Mucosa of descending colon (tissue), 3 donors: ENCODE results near the gene LRIG2. TPM values are rescaled to one million over a fixed set of nuclear protein-coding genes. Genes with fewer than 3 reads are reported as not detected.

Experiments used
- ATAC-seq: fragments of 200-7000 bp; cut with Tn5 transposase; one replicate; pipeline ENCODE4 v1.9.1; 2020; ENCODE audit warnings: mild to moderate bottlenecking, moderate library complexity
- DNase-seq, 3 donors: peaks; one replicate each; pipeline ENCODE4 v3.0.0-alpha.2; 2020
- H3K36me3 ChIP-seq: fragments of 200-600 bp; one replicate; pipeline ENCODE4 v1.8.0; 2021; ENCODE audit warnings: low read depth, mild to moderate bottlenecking
- H3K4me1 ChIP-seq: fragments of 200-600 bp; one replicate; pipeline ENCODE4 v1.8.0; 2021; ENCODE audit warnings: low read depth, mild to moderate bottlenecking
- H3K4me3 ChIP-seq: fragments of 200-600 bp; one replicate; pipeline ENCODE4 v1.8.0; 2021; ENCODE audit warnings: mild to moderate bottlenecking
- H3K9me3 ChIP-seq: fragments of 200-600 bp; one replicate; pipeline ENCODE4 v1.8.0; 2021; ENCODE audit warnings: mild to moderate bottlenecking
- CTCF ChIP-seq: fragments of 200-600 bp; IDR thresholded peaks from one replicate; pipeline ENCODE4 v1.8.0; 2022; ENCODE audit warnings: antibody characterized with exemption, mild to moderate bottlenecking
- intact Hi-C, 2 donors: fragments of 100-400 bp; cut with DNase I in 1 of 2; cut with micrococcal nuclease in 1 of 2; formaldehyde crosslinking; loops; one replicate each; pipeline versions ENCODE4 v1.11.0 to v1.11.1; 2022; cut with DNase I, micrococcal nuclease
- total RNA-seq, 3 donors: library from RNA; stranded (reverse); fragmentation: NEBNext Ultra II Directional in 2 of 3; extraction: Animal tissue kit (Norgen Biotek cat#: 25700) in 2 of 3; gene quantifications; one replicate each; pipeline versions ENCODE4 v1.2.1 to v1.2.4, GENCODE V29; 2021 to 2023
- donor health status: DM: no; HTN: no; CAD: no; lungs with moderate emphysema.
- donor health status: DM: no; HTN: no; CAD: no.
- donor health status: DM: no; HTN: yes; CAD: no.

The LRIG2 gene
- total RNA-seq, 3 donors from 2014 or later = 15.4 to 26.8 (median 16.4) TPM

GRCh38 chr1:113103048-113103447, 30.1 kb downstream of the LRIG2 start:
- TF ChIP-seq CTCF = no peak
- Histone ChIP-seq H3K4me1 (no peaks in the 10 kb centered on the region), H3K9me3 (no peaks in the 10 kb centered on the region), H3K4me3 (no peak overlapping the region), H3K36me3 (peaks cover 4% of the 10 kb centered on the region)
- DNase-seq (peak in 1 of 3 donors; percentile 17), ATAC-seq (peak; percentile 51)
- intact Hi-C loops = no loop called here

- ATAC-seq (no peak), DNase-seq (no peak)
- no peak for TF ChIP-seq CTCF
- intact Hi-C loops = no loop called here
- Histone ChIP-seq H3K36me3 (peaks cover 4% of the 10 kb centered on the region), H3K9me3 (no peaks in the 10 kb centered on the region), H3K4me3 (no peak overlapping the region), H3K4me1 (no peaks in the 10 kb centered on the region)
These were observed 31.0 kb downstream of the LRIG2 start for GRCh38 chr1:113103977-113104376.

- H3K36me3 ChIP-seq = no peaks in the 10 kb centered on the region
- intact Hi-C loops = no loop called here
- no peak overlapping the region for H3K4me3 ChIP-seq
- no peak for TF ChIP-seq CTCF
- ATAC-seq (no peak), DNase-seq (no peak)
- H3K4me1 ChIP-seq = no peaks in the 10 kb centered on the region
- no peaks in the 10 kb centered on the region for H3K9me3 ChIP-seq
These were observed 33.9 kb downstream of the LRIG2 start for GRCh38 chr1:113106910-113107309.

DNA sequence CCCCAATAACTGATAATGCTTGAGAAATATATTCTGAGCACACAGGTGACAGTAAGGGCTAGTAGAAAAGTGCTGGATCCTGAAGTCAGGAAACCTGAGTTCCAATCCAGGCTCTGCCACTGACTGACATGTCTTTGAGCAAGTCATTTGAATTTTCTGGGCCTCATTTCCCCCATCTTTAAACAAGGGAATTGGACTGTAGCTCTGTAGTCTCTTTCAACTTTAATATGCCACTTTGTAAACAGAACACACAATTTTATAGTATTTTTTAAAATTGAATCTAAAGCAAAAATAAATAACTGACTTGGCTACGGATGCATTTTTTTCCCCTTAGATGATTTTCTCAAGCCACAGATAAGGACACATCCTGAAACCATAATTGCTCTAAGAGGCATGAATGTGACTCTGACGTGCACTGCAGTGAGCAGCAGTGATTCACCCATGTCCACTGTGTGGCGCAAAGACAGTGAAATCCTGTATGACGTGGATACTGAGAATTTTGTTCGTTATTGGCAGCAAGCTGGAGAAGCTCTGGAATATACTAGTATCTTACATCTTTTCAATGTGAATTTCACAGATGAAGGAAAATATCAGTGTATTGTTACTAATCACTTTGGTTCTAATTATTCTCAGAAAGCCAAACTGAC, 37.0 kb downstream of the LRIG2 start:
- no peak for TF ChIP-seq CTCF
- DNase-seq = no peak
- Histone ChIP-seq H3K36me3 (peaks cover 4% of the 10 kb centered on the region), H3K4me3 (no peak overlapping the region), H3K9me3 (no peaks in the 10 kb centered on the region), H3K4me1 (no peaks in the 10 kb centered on the region)
- intact Hi-C loops = no loop called here
- peak; percentile 44 for ATAC-seq

- intact Hi-C loops = no loop called here
- no peak for ATAC-seq
- no peaks in the 10 kb centered on the region for H3K4me1 ChIP-seq
These were observed 45.3 kb downstream of the LRIG2 start for GRCh38 chr1:113118266-113118665.

More at GRCh38 chr1:113118266-113118665, 45.3 kb downstream of the LRIG2 start:
- Histone ChIP-seq H3K36me3 (peaks cover 18% of the 10 kb centered on the region), H3K4me3 (no peak overlapping the region), H3K9me3 (no peaks in the 10 kb centered on the region)
- DNase-seq = no peak
- TF ChIP-seq CTCF = no peak
